Stimulated activated CD4-positive, alpha-beta T cell treated with anti-CD3 and anti-CD28 coated beads, Interleukin-1b, Interleukin-23, amount 100 ng/mL, for 1 hour (primary cell): Measurements from ENCODE around the gene STC2.

ENCODE experiments used
- DNase-seq, 2 donors: peaks; one replicate each; pipeline ENCODE4 v3.0.0-alpha.2; 2020; ENCODE audit warnings: low read depth in 2 of 2

STC2 gene

GRCh38 chr5:173314166-173314952 lies 13.9 kb downstream of the STC2 start:
- DNase-seq = no peak

GRCh38 chr5:173313351-173313801 lies 14.8 kb downstream of the STC2 start:
- no peak for DNase-seq

GRCh38 chr5:173312821-173313220 lies 15.4 kb downstream of the STC2 start:
- no peak for DNase-seq

DNA sequence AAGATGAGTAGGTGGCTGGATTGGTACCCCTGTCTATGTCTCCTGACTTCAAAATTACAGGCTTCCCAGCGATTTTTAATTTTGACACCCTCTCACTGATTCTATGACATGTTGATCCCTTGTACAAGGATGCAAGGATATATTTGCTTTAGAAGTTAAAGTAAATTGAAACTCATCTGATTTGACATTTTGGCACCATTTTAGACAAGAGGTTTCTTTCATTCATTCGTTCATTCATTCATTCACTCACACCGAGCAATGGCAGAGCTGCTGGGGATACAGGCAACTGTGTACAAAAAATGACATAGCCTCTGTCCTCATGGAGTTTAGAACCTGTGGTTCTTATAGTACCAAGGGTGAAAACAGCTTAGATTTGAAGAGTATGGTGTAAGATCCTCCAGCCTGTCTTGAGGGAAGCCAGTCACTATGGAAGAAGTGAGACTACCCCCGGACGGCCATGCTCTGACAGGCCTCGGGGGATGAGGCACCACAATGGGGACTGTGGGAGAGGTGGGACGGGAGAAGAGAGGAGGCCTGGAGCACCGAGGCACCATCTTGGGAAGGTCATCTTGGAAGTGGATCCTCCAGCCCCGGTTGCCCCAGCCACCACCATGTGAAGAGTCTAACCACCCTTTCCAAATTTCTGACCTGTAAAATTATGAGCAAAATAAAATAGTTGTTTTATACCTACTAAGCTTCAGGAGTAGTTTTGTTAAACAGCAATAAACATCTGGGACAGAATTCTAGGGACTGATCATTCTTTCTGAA lies 16.2 kb downstream of the STC2 start:
- DNase-seq = no peak

DNA sequence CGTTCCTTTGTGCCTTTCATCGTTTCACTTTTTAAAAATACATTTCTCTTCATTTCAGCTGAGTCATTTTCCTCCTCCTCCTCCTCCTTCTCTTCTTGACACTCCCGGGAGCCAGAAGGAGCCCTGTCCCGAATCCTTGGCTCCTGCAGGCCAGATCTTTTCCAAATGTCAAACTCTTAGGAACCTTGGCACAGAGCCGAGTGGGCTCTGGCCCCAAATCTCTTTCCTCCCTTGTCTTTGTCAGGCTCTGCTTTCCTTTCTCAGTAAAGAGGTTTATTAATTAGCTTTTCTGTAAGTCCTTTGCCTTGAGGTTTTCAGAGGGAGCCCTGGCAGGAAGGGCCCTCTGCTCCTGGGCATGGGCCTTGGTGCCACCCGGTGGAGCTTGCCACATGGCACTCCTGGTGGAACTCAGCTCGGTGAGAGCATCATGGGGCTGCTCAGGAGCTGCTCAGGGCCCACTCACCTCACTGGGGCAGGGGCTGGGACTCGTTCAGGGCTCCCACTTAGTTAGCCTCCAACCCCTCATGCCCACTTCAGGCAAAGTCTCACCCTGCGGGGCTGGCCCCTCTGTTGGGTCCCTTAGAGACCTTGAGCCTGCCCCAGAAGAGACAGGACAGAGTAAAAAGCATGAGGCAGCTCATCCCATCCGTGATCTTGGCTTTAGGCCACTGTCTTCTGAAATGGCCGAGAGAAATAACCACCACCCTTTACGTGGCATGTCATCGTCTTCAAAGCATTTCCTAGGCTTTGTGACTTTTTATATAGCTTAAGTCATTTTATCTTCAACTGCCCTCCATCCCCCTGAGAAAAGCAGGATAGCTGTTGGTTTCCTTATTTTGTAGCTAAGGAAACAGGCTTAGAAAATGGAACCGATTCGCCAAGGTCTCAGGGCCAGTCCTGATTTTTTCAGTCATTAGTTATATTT lies 17.1 kb downstream of the STC2 start:
- DNase-seq = no peak

DNA sequence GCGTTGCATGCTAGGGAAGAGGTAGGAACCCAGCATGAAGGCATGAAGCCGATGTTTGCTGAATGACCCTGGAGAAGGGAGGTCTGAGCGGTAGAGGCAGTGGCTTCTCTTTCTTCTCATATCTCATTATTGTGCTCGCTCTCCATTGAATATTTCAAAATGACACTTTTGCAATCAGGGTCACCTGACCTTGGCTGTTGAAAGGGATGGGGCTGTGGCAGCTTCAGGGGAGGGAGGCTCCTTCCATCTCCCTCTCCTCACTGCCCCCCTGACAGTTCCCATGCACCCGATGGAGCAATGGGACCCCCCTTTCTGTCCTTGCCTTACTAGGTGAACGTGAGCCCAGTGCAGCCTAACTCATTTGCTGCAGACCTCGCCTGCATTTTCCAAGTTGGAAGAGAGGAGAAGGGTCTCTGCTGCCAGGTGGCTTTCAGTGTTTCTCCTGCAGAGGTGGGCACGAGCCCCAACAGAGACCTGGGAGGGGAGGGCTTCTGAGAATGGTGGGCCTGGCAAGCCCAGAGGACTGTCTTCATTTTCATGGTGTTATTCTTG lies 17.9 kb downstream of the STC2 start:
- DNase-seq = no peak

GRCh38 chr5:173309731-173310130 lies 18.5 kb downstream of the STC2 start:
- no peak for DNase-seq

DNA sequence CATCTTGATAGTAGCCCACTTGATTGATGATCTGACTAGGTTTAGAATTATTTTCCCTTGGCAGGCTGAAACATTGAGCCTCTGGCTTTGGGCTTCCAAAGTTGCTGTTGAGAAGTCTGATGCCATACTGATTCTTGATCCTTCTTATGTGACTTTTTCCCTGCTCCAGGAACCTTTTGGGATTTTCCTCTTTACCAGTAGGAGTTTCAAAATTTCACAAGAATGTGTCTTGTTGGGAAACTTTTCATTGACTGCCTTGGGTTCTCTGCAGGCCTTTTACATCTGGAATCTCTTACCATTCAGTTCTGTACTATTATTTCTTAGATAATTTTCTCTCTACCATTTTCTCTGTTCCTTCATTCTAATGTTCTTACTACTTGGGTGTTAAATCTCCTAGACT lies 20.0 kb downstream of the STC2 start:
- no peak for DNase-seq

DNA sequence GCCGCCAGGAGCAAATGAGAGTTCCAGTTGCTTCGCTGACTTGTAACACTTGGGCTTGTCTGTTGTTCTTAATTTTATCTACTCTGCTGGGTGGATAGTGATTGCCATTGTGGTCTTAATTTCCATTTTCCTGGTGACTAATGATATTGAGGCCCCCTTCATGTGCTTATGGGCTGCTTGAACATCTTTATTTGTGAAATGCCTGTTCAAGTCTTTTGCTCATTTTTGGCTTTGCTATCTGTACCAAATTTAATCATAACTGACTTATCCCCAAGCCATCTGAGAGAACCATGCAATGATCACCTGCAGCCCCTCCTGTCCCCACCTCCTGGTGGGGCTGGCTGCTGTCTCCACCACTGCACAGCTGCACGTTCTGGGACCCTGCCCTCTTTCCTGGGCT lies 20.5 kb downstream of the STC2 start:
- no peak for DNase-seq

DNA sequence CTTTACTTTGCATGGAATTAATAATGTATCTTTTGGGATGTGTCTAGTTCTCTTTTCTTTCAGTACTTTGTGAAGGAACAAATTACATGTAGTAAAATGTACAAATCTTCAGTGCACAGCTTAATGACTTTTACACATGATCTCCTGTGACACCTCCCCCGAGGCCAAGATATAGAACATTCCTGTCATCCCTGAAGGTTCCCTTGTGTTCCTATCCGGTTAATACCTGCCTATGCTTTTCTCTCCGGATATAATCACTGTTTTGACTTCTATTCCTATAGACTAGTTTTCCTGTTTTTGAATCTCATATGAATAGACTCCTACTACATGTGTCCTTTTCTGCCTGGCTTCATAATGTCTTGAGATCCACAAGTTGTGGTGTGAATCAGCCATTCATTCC lies 21.5 kb downstream of the STC2 start:
- DNase-seq = no peak

- no peak for DNase-seq
These were observed 23.6 kb downstream of the STC2 start for GRCh38 chr5:173304591-173304988.

DNA sequence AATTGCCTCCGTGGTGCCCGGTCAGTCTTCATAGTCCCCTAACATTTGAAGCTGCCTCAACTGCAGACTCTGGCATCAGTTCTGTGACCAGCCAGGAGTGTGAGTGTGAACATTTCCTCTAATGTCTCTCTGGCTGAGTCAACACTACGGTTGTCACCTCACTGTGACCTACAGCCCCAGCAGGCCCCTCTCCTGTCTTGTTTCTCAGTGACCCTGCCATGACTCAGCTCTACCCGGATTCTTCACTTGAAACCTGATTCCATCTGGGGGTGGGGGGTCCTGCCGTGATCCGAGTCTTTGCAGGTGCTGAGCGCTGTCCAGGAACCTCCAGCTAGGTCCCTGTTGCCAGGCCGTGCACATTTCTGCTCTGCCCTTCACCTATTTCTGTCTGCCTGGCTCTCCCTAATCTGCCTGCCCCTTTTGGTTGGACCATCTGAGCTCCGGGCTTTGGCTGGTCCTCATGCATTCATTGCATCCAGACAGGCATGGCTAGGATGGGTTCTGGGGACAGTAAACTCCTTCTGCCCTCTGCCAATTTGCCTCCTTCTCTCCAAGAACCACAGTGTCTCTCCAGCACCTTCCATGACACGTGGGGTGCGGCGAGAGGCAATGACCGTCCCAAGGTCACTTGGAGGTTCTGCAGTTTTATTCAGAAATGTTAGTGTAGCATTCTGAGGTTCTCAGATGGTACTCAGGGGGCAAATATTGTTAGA lies 24.2 kb downstream of the STC2 start:
- no peak for DNase-seq

GRCh38 chr5:173302546-173303155 lies 25.6 kb downstream of the STC2 start:
- DNase-seq = no peak

DNA sequence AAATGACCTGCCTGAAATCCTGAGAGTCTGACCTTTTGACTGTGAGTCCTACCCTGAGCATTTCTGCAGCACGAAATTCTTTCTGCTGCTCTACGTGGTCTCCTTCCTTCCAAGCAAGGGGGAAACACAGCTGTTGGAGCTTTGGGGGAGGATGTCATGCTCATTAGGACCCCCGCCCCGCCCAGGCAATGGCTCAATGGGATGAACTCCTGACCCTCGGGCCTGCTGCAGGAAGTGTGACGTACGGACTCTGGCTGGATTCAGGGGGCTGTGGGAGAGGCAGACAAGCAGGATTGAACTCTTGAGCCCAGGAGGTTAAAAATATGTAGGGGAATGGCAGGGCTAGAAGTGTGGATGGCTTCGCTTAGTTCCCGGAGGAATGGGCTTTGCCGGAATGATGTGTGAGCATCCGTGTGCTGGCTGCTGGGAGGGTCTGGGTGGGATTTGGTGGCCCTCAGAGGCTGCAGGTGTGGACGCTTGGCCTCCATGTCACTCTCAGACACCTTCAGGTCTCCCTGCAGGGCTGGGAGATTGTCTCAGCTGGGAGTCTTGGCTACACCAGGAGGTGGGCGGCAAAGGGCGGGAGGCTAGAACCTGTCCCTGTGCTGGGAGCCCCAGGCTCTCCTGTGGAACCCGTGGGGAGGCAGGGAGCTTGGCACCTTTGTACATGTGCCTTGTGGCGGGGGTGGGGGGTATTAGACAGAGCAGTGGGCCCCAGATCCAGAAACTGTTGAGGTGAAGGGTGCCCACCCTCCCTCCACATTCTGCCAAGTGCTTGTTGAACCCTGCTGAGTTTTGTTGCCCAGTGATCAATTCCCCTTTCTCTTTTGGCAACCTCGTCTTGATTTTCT lies 26.3 kb downstream of the STC2 start:
- no peak for DNase-seq

DNA sequence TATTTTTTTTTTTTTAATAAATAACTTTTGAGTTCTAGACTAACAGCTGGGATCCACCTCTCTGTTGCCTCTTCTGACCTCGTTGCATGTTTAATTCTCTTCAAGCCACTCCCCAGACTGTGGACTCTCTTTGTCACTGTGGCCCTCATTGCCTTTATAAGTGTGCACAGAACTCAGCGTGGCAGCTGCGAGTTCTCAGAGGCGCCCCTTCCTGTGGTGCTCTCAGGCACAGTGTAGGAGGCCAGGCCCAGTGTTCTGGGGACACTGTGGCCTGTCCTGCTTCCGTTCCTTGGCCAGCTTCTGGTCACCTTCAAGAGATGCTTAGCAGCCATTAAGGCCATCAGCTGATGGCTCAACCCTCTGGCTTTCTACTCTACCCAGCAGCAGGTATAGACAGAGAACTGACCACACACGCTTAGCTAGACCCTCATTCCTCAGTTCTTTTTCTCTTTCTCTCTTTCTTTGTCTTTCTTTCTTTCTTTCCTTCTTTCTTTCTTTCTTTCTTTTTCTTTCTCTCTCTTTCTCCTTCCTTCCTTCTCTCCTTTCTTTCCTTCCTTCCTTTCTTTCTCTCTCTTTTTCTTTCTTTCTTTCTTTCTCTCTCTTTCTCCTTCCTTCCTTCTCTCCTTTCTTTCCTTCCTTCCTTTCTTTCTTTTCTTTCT lies 27.7 kb downstream of the STC2 start:
- no peak for DNase-seq

DNA sequence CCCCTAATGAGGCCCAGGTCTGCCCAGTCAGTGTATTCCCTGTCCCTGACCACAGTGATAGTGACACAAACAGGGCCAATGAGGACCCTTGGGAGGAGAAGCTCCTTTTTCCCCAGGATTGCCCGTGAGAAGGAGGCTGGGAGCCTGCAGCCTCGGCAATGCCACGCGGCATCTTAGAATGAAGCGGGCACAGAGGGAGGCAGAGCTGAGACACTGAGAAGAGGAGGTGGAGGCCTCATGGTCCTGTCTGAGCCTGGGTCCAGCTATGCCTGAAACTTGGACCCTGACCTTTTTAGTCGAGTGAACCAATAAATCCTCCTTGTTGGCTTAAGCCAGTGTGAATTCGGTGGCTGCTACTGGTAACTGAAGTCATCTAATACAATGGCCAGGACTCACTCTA lies 28.4 kb downstream of the STC2 start:
- DNase-seq = no peak

DNA sequence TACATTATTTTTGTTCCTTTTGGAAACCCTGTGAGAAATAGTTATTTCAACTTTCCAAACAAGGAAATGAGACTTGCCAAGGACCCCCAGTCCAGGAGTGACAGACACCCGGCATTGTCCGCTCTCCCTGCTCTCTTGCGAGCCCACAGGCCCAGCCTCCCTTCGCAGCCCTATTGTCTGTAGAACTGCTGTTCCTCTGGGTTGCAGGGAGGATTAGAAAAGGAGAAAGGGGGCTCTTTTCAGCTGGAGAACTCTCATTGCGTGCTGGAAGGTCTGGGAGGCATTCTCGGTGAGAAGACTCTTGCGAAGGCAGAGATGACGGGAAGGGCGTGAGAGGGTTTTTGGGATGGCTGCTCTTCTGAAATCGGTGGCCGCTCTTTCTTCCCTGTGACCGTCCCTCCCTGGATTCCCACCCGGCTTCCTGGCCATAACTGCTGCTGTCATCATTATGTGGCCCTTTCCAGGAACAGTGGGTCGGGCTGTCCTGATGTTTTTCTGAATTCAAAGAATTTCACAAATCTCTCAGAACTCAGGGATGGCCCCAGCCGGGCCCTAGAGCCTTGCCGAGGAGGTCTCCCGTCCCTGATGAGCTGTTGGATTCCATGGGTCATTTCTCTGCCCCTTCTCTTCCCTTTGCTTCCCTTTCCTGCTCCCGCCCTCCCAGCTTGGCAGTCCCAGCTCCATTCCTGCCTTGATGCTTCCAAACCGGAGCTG lies 29.8 kb downstream of the STC2 start:
- DNase-seq = no peak

DNA sequence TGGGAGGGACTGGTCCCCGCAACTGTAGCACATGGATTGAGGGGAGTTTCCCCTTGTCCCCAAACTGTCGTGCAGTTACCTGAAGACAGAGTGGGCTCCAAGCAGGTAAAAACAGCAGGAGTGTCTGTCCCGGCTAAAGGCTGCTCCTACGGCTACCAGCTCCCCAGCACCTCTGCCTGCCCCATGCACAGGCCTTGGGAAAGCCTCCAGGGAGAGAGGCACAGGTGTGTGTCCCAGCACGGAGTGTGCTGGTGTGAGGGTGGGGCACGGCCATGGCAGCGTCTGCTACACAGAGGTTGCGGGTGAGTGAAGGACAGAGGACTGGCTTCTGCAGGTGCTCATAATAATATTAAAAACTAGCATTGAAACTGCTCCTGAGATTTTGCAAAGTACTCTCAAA lies 30.4 kb downstream of the STC2 start:
- no peak for DNase-seq
